Stimulated activated CD8-positive, alpha-beta memory T cell treated with anti-CD3 and anti-CD28 coated beads, Interleukin-15, amount 100 ng/mL, for 24 hours (primary cell): Measurements from ENCODE around the gene GLCE.
"Not testable (repeated sequence)": the region's sequence is repeated elsewhere in the genome, so short reads cannot be mapped to it uniquely, and the experiment has no call there.

Experiments used
- DNase-seq: peaks from one replicate; pipeline ENCODE4 v3.0.0-alpha.2; 2020; ENCODE audit warnings: low read depth

GLCE gene

GRCh38 chr15:69135499-69135898 is 24.9 kb upstream of the GLCE start:
- no peak for DNase-seq

GRCh38 chr15:69138963-69139362 is 21.5 kb upstream of the GLCE start:
- DNase-seq: no peak

GRCh38 chr15:69140306-69140705 is 20.1 kb upstream of the GLCE start:
- no peak for DNase-seq

GRCh38 chr15:69141286-69141701 is 19.1 kb upstream of the GLCE start:
- no peak for DNase-seq

DNA sequence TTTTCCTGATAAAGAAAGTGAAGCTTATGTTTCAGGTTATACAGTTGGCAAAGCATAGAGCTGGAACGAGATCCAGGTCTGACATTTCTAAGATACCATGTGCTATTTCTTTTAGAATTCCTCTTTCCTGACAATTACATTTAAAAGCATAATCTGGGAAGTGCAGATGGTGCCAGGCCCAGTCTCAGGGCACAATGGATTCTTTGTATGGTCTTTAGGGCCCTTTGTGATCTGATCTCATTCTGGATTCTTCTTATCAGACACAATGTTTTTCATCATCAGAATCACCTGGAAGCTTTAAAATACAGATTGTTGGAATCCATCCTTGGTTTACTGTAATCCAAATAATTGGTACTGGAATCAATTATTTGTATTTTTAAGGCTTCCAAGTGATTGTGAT is 18.6 kb upstream of the GLCE start:
- no peak for DNase-seq

DNA sequence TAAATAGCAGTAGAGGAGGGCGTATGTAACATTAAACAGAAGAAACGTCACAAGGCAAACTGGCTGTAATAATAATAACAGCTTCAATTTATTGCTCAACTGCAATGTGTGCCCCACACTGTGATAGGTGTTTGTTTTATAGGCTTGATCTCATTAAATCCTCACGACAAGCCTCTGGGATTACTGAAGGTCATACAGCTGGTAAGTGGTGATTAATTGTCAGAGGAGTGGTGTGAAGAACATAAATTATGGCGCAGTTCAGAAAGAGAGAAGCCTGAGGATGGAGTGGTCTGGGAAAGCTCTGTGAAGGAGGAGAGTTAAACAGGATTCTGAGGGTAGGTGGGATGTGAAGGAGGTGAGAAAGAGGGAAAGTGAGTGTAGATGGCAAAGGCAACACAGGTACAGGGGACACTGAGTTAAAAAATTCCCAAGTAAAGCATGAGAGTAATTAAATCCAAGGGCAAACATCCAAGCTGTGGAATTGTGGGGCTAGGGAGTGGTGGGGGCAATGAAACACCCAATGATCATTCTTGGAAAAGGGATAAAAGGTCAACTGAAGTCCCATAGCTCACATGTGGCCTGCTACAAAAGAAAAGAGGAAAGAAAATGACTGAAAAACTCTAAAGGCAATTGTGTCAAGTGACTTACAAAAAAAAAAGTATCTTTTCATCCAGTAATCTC is 16.5 kb upstream of the GLCE start:
- DNase-seq: no peak

GRCh38 chr15:69144530-69144929 is 15.9 kb upstream of the GLCE start:
- DNase-seq: no peak

GRCh38 chr15:69145149-69145693 is 15.2 kb upstream of the GLCE start:
- no peak for DNase-seq

DNA sequence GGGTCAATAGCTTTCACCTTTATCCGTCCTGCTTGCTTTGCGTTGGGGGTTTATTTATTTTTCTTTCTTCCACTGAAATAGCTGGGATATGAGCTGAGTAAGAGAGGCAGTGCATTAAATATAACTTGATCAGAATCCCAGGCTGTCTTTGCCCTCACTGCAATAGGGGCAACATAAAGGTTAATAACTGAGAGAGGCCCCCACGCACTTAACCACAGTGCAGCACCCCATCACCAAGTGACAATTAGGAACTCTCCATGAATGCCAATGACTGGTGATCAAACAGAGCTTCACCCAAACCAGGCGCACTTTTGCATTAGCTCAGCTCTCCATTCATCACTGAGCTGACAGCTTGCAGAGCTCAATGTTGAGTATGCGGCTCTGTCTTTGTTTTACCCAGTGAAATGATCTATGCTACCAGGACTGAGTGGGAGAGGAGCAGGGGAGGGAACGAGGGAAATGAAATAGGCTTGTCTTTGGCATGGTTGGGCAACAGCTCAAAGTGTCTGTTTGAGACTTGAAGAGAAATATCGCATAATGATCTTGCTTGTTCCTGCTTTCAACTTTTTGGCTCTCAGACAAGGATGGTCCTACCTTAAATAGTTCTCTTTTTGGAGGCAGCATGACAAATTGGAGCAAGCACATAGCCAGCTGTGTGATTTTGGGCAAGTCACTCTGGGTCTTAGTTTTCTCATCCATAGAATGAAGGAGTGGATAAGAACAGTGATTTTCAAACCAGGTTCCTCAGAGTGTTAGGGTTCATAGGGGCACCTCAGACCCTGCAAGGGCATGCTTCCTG is 14.5 kb upstream of the GLCE start:
- no peak for DNase-seq

DNA sequence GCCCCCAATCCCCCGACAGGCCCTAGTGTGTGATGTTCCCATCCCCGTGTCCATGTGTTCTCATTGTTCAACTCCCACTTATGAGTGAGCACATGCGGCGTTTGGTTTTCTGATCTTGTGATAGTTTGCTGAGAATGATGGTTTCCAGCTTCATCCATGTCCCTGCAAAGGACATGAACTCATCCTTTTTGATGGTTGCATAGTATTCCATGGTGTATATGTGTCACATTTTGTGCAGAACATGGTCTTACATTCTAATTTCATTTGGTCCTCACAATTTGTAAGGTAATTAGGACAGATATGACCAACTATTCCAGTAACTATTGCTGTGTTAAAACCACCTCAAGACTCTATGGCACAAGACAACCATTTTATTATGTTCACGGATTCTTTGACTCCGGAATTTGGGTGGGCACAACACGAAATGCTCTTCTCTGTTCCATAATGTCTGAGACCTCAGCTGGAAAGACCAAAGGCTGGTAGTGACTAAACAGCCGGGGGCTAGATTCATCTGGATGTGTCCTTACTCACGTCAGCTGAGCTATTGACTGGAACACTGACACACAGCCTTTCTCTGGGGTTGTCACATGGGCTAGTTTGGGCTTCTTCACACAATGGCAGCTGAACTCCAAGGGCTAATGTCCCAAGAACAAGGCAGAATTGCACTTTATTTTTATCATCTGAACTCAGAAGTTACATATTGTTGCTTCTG is 13.6 kb upstream of the GLCE start:
- DNase-seq: no peak

- no peak for DNase-seq
These were observed 12.0 kb upstream of the GLCE start for GRCh38 chr15:69148465-69148864.

DNA sequence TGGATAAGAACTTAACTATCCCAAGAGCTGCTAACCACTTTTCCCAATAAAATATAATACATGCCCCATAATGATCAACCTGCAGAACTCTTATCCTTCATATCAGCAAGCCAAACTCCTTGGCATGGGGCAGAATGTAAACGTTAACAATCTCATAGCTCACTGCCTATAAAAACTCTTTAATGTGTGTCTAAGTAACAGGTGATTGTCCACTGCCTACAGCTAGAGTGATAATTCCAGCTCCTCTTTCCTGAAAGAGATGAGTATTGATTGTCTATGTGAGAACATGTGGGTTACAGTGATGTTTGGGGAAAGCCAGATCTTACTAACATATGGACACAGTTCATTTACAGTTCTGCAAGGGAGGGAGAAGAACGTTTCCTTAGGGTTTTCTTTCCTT is 11.3 kb upstream of the GLCE start:
- DNase-seq: no peak

- no peak for DNase-seq
These were observed 10.6 kb upstream of the GLCE start for GRCh38 chr15:69149803-69150202.

DNA sequence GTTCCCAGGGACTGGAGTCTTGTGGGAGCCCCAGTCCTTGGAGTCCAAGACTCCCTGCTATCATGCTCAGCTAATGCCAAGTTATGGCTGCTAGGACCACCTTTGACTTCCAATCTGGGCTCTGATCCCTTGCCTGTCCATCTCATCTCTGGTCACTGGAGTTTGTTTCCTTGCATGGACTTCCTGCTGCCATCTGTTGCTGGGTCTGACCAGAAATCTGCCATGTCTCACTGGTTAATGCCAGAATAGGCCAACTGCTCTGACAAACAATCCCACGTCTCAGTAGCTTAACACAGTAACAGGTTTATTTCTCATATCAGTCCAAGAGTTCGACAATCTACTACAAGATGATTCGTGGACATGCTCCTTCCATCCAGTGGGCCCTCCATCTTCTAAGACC is 10.1 kb upstream of the GLCE start:
- no peak for DNase-seq

GRCh38 chr15:69150841-69151240 is 9.6 kb upstream of the GLCE start:
- no peak for DNase-seq

DNA sequence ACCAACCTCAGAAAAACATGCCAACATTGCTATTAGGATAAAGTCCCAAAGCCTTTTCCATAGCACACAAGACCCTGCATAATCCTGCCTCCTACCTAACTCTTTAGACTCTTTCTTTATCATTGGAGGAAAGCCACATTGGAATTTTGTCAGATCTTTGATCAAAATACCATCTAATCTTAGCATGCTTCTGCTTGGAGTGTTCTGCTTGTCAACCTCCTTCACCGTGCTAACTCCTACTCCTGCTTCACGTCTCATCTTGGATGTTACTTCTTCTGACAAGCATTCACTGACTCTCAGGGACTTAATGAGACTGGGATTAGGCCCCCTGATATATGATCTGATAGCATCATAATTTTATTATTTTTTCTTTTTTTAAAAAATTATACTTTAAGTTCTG is 7.4 kb upstream of the GLCE start:
- no peak for DNase-seq

DNA sequence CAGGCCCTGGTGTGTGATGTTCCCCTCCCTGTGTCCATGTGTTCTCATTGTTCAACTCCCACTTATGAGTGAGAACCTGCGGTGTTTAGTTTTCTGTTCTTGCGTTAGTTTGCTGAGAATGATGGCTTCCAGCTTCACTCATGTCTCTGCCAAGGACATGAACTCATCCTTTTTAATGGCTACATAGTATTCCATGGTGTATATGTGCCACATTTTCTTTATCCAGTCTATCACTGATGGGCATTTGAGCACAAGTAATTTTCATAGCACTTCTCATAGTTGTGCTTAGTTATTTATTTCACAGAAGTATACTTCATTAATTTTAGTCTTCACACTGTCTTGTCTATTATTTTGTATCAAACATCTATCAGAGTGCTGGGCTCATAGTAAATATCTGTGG is 6.8 kb upstream of the GLCE start:
- not testable (repeated sequence) for DNase-seq

DNA sequence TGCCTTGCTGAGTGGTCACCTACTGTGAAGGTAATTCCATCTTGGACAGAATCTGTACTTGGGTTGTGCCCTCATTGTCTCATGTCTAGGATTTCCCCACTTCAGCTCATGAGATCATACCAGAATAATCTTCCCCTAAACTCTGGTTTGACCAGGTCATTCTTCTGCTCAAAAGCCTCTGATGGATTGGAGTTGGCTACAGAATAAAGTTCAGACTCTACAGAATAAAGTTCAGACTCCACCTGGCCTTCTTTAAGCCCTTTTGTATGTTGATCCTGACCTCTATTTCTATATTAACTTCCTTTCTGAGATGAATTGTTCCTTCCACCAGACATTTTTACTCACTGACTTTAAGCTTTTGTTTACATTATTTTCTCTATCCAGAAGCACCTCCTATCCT is 6.4 kb upstream of the GLCE start:
- DNase-seq: no peak

GRCh38 chr15:69154684-69155083 is 5.8 kb upstream of the GLCE start:
- no peak for DNase-seq

DNA sequence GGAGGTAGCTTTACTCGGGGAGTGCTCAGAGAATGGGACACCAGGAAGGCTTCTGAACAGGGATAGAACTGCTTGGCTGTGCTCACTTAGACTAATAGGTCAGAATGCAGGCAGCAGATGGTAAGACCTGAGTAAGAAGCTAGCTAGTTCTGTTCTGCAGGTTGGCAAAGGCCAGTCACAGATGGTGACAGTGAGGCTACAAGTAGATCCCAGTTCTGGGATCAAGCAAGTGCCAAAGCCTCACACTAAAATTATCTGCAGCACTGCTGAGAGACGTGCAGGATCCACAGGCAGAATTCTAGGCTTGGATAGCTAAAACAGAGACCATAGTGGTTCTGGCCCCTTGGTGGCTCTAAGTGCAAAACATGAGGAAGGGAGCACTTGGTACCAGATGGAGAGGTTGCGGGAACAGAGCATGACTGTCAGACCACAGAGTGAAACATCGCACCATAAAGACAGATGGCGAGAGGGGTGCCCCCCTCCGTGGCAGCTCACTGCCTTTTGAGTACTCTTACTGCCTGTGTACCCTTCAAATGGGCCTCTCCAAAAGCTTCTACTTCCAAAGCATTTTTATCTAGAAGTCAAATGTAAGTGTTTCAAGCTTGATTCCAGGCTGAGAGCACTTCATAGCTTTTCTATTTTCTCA is 3.6 kb upstream of the GLCE start:
- no peak for DNase-seq

DNA sequence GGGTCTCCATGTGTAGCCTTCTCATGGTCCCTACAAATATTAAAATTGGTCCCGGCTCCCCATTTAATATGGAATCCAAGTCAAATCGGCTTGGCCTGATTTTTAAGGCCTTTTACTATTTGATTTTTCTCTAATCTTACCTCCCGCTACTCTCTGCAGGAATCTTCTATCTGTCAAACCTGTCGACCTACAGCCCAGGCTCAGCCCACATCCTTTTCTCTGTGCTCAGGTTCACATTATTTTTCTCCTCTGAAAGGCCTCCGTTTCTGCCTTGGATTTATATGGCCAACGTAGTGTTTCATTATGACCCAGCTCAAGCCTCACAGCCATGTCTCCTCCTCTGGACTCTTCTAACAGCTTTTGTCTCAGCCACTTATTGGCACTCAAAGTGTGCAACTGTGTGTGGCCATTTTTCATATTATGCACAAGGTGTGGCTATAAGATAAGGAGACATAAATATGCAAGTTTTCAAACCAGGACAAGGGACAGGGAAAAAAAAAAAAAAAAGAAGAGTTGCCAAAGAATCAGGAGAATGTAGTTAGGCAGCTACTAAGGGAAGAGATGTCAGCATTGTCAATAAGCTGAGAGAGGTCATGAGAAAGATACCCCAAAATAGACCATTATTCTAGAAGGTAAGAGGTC is 2.1 kb upstream of the GLCE start:
- no peak for DNase-seq

GRCh38 chr15:69158843-69159240 is 1.6 kb upstream of the GLCE start:
- DNase-seq: no peak
